ENCODE data around the gene CD68.

- TF ChIP-seq TAF1 (IDR thresholded peaks at IDR 0.05; ENCODE audit: borderline replicate concordance, insufficient read depth, low read length) (no peak), POLR2AphosphoS5 (IDR thresholded peaks at IDR 0.05; ENCODE audit: low read depth, low read length) (no peak; the same call in 1 of the 2 replicates)
Observed at GRCh38 chr17:7615265-7615747, 35.9 kb downstream of the CD68 start.

Measured in PFSK-1 (cell line).